Cardiac muscle cell (in vitro differentiated cells and primary cell): ENCODE results near the gene PPFIA4. TPM values are rescaled to one million over a fixed set of nuclear protein-coding genes. Genes with fewer than 3 reads are reported as not detected.

Source experiments
- DNase-seq, 2 donors: peaks; one replicate each; pipeline versions ENCODE4 v3.0.0 to v3.0.0-alpha.2; 2010 to 2017; ENCODE audit warnings: low read depth in 1 of 2, low spot score in 1 of 2
- H3K27ac ChIP-seq: fragments of 200-600 bp; sonication (generic); 2 replicates; pipeline ENCODE4 v1.5.1; 2016
- H3K27me3 ChIP-seq: fragments of 200-600 bp; sonication (generic); 2 replicates; pipeline ENCODE4 v1.6.0; 2016; ENCODE audit warnings: control low read depth
- H3K36me3 ChIP-seq: fragments of 200-600 bp; sonication (generic); 2 replicates; pipeline ENCODE4 v1.5.1; 2016; ENCODE audit warnings: control low read depth
- H3K4me1 ChIP-seq: fragments of 200-600 bp; sonication (generic); 2 replicates; pipeline ENCODE4 v1.8.1; 2017; ENCODE audit warnings: low read depth, mild to moderate bottlenecking, mixed run types
- H3K4me3 ChIP-seq: fragments of 200-600 bp; sonication (generic); 2 replicates; pipeline ENCODE4 v1.5.1; 2016; ENCODE audit warnings: mild to moderate bottlenecking
- H3K9me3 ChIP-seq: fragments of 200-600 bp; sonication (generic); 2 replicates; pipeline ENCODE4 v1.5.1; 2017; ENCODE audit warnings: low read depth, mild to moderate bottlenecking, control low read depth
- polyA plus RNA-seq: library from polyadenylated mRNA; unstranded; fragments of >200 nt; fragmentation: Nextera tagmentation; extraction: Ambion mirVana; gene quantifications from 2 replicates; pipeline ENCODE4 v1.2.1, GENCODE V29; 2016
- total RNA-seq: library from RNA; depleted of rRNA; stranded (reverse); fragments of >200 nt; gene quantifications from 2 replicates; pipeline ENCODE4 v1.2.3, GENCODE V29; 2016
- TF ChIP-seq, protein P1 (sequence below): IDR thresholded peaks from 2 replicates; pipeline ENCODE4 v1.5.1; 2012; ENCODE audit warnings: low read depth, mild to moderate bottlenecking, low read length

The PPFIA4 gene
- total and polyA plus RNA-seq, 2 experiments from 2014 or later = 97.5 to 207 TPM

DNA sequence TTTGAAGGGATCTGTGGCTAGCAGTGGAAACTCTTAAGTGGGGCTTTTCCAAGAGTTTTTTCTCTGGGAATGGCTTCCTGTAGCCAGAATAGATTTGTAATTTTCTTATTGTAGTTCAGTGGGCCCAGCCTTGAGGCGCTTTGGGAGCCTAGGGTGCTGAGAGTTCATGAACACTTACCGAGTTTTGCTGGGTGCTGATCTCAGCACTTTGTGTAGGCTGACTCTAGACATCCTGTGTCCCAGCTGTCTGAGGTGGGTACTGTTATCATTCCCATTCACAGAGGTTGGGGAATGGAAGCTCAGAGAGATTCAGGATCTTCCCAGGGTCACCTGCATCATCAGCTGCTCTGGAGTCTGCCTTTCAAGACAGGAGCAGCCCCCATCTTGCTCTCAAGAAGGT is 7.0 kb downstream of the PPFIA4 start:
- DNase-seq = no peak
- Histone ChIP-seq H3K36me3 (no peaks in the 10 kb centered on the region), H3K4me1 (peaks cover 53% of the 10 kb centered on the region), H3K9me3 (no peaks in the 10 kb centered on the region), H3K27me3 (no peaks in the 10 kb centered on the region), H3K4me3 (no peak overlapping the region), H3K27ac (peak overlapping the region; percentile 4)
- TF ChIP-seq, protein P1, sequence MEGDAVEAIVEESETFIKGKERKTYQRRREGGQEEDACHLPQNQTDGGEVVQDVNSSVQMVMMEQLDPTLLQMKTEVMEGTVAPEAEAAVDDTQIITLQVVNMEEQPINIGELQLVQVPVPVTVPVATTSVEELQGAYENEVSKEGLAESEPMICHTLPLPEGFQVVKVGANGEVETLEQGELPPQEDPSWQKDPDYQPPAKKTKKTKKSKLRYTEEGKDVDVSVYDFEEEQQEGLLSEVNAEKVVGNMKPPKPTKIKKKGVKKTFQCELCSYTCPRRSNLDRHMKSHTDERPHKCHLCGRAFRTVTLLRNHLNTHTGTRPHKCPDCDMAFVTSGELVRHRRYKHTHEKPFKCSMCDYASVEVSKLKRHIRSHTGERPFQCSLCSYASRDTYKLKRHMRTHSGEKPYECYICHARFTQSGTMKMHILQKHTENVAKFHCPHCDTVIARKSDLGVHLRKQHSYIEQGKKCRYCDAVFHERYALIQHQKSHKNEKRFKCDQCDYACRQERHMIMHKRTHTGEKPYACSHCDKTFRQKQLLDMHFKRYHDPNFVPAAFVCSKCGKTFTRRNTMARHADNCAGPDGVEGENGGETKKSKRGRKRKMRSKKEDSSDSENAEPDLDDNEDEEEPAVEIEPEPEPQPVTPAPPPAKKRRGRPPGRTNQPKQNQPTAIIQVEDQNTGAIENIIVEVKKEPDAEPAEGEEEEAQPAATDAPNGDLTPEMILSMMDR = no peak

DNA sequence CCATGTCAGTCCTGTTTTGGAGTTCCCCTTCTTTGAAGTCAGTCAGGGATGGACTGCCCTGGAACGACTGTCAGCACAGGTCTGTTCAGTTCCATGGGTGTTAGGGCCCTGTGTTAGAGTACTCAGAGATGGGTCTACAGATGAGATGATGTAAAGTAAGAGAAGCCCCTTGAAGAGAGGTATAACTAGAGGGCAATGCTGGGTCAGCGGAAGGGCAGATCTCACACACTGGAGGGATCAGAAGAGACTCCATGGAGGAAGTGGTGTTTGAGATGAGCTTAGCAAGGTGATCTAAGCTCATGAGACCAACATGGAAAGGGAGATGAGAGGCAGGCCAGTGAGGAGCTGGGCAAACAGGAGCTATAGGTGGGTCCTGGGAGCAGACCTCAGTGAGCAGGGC is 7.6 kb downstream of the PPFIA4 start:
- H3K27me3 ChIP-seq = no peaks in the 10 kb centered on the region
- H3K4me1 ChIP-seq = peaks cover 47% of the 10 kb centered on the region
- no peak overlapping the region for H3K4me3 ChIP-seq
- H3K9me3 ChIP-seq = no peaks in the 10 kb centered on the region
- no peaks in the 10 kb centered on the region for H3K36me3 ChIP-seq
- H3K27ac ChIP-seq = peak overlapping the region; percentile 90
- DNase-seq = no peak
- TF ChIP-seq, protein P1 = no peak

DNA sequence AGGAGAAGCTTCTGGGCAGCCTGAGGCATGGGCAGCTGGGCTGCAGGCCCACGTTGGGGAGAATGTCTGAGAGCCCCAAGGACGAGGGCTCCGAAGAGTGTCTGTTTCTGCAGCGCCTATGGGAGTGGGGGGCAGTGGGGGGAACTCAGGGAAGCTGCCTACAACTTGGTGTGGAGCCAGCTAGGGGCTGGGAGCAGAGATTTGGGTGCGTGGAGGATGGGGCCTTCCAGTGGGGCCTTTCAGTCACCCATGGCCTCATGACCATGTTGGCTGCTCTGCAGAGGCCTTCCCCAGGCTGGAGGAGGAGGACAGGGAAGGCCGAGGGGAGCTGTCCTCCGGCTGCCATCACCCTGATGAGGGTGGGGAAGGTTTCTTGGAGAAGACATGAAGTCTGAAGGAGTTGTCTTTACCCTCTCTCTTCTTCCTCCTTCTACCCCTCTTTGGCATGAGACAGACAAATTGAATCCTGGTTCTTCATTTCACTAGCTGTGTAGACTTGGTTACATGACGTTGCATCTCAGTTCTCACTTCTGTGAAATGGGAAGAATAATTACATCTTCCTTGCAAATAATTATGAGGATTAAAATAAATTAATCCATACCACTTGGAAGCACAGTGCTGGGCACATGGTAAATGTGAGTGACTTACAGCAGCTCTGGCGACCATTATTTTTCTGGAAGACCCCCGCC is 8.3 kb downstream of the PPFIA4 start:
- DNase-seq = no peak
- H3K4me3 ChIP-seq = no peak overlapping the region
- peak overlapping the region; percentile 90 for H3K27ac ChIP-seq
- TF ChIP-seq, protein P1 = no peak
- H3K4me1 ChIP-seq = peaks cover 45% of the 10 kb centered on the region
- no peaks in the 10 kb centered on the region for H3K27me3 ChIP-seq
- H3K36me3 ChIP-seq = no peaks in the 10 kb centered on the region
- no peaks in the 10 kb centered on the region for H3K9me3 ChIP-seq

DNA sequence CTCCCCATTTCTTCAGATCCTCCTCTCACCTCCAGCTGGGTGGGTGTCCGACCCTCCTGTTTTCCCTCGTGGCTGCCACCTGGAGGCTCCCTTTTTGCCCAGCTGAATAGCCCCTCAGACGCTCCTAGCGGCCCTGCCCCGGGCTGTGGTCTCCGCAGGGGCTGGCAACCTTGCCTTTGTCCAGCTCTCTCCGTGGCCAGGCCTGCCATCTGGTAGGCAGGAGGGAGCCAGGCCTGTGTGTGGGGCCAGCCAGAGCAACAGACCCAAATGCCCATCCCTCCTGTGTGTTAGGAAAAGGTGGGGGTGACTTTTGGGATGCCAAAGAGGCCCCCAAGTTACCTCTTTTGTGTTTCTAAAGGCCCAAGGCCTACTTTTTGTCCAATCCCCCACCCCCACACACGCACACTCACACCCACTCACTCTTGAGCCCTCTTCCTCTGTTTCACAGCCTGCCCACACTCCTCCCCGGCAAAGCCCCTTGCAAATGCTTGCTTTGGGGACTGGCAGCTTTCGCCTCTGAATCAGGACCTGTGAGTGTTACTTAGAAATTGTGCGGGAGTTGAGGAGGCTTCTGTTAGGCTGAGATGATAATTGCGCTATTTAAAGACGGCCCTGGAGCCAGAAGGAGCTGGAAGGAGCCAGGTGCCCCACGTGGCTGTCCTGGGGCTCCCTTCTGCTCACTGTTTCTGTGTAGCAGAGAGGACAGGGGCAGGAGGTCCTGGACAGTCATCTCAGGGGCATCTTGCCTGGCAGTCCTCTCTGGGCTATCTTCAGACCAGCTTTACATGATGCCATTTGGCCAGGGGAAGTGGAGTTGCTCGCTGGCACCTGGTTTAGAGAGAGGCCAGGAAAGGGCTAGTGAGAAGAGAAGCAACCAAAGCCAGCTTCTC is 9.1 kb downstream of the PPFIA4 start:
- H3K4me3 ChIP-seq = no peak overlapping the region
- no peaks in the 10 kb centered on the region for H3K27me3 ChIP-seq
- TF ChIP-seq, protein P1 = no peak
- DNase-seq = peak in 1 of 2 donors; percentile 45
- no peaks in the 10 kb centered on the region for H3K9me3 ChIP-seq
- H3K27ac ChIP-seq = peak overlapping the region; percentile 90
- H3K4me1 ChIP-seq = peaks cover 49% of the 10 kb centered on the region
- no peaks in the 10 kb centered on the region for H3K36me3 ChIP-seq

- Histone ChIP-seq H3K4me3 (no peak overlapping the region), H3K27ac (peak overlapping the region; percentile 90), H3K27me3 (no peaks in the 10 kb centered on the region), H3K4me1 (peaks cover 56% of the 10 kb centered on the region), H3K9me3 (no peaks in the 10 kb centered on the region), H3K36me3 (no peaks in the 10 kb centered on the region)
- DNase-seq = peak; percentile 46 to 59
- TF ChIP-seq, protein P1 = no peak
These were observed 9.8 kb downstream of the PPFIA4 start for GRCh38 chr1:203036135-203036534.
